GM19452 (cell line): ENCODE data around the gene RGS16.
"Not testable (repeated sequence)": the region's sequence is repeated elsewhere in the genome, so short reads cannot be mapped to it uniquely, and the experiment has no call there.

ENCODE experiments used
- ATAC-seq: cut with Tn5 transposase; IDR thresholded peaks from one replicate; pipeline ENCODE4 v1.9.1; 2021; ENCODE audit not compliant: unreplicated experiment

The RGS16 gene

DNA sequence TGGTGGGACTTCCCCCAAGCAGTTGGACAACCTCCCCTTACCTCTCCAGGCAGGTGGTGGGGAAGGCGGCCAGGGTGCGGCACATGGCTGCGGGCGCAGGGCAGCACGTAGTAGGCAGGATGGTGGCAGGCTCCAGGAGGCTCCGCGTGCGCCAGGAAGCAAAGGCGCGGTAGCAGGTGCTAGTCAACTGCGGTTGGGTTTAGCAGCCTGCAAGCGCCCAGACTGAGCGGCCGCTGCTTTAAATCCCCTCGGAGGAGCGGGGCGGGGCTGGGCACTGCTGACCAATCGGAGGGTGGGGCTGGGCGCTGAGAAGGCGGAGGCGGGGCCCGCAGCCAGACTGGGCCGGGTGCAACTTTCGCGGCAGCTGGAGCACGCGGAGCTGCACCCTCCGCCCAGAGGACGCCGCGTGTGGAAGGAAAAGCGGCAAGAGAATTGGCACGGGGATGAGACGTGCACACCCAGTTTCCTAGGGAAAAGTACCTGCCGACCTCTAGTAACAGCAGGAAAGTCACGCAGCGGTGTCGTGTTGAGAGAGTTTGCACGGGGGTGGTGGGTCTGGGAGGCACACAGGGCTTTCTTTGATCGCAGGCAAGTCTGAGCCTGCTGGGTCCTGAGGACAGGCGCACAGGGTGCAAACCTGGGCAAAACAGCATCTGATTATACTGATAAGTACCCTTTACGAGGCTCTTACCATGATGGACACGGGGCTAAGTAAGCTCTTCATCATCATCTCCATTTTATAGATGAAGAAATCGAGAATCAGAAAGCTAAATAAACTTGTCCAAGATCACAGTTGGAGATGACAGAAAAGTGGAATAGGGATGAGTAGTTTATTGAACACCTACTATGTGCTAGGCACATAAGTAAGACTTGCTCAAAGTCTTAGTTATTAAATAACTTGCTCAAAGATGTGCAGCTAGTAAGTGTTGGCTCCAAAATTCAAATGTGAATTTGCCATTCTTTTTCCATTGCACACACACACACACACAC lies at the start of gene RGS16:
RGS16 (minus strand) TSS at position 215 of the 990 bp plus-strand sequence; CDS start at position 85, 130 bp downstream.
- peak; percentile 81 for ATAC-seq

DNA sequence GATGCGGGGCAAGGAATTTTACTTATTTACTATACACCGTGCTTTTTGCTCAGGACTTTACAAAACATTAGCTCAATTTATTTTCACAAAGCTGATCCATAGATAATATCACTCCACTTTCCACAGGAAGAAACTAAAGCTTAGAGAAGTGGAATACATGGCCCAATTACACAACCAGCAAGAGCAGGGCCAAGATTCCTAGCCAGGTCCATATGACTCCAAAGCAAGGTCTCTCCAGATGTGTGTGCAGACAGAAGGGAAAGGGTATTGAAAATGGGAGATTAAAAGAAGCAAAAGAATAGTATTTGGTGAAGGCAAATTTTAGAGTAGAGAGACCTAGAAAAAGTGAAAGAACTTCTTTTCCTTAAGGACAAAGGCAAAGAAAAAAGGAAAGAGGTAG lies 49.8 kb upstream of the RGS16 start:
- ATAC-seq = no peak

- ATAC-seq = no peak
Measured at GRCh38 chr1:182652933-182653332, 48.7 kb upstream of the RGS16 start.

DNA sequence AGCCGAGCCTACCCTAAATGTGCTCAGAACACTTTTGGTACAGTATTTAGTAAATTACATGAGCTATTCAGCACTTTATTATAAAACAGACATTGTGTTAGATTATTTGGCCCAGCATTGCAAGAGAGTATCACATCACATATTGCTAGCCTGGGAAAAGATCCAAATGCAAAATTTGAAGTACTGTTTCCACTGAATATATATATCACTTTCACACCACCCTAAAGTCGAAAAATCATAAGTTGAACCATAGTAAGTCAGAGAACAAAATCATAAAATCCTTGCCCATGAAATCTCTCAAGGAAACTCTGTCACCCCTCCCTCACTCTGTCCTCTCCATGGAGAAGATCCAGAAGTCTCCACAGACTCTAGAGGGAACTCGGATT lies 47.1 kb upstream of the RGS16 start:
- ATAC-seq = no peak

GRCh38 chr1:182650678-182651338 lies 46.6 kb upstream of the RGS16 start:
- ATAC-seq = no peak

DNA sequence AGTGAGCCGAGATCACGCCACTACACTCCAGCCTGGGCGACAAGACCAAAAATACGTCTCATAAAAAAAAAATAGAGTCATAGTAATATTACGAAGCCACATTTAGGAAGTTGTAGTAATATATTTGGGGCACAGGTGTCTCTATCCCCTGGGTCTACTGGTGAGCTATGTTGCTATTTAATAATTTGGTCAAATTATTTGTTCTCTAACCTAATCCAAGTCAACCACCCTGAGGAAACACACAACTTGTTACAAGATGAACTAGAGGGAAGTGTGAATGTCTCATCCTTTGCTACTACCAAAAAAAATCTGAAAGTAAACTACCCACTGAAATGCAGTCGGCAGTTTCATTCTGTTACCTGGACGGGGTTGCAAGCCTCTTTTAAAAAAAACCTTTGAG lies 44.9 kb upstream of the RGS16 start:
- peak; percentile 47 for ATAC-seq

- no peak for ATAC-seq
Measured at GRCh38 chr1:182646739-182647138, 42.5 kb upstream of the RGS16 start.

DNA sequence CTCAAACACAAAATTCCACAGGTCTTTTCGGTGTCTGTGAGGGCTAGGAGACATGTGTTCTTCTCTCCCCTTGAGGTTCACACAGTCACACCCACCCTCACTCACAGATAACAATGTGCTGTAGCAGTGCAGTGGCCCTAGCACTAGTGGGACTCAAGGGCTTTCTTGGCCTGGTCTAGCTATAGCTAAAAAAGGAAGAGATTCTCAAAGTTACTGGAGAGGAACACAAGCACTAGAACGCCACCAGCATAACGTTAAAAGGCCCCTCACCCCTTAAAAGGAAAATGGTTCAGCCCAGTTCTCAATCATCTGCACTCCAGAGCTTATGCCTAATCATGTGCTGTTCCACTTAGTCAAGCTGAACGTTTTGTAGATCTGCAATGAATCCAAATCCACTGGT lies 40.7 kb upstream of the RGS16 start:
- ATAC-seq = no peak

GRCh38 chr1:182643699-182644098 lies 39.5 kb upstream of the RGS16 start:
- no peak for ATAC-seq

DNA sequence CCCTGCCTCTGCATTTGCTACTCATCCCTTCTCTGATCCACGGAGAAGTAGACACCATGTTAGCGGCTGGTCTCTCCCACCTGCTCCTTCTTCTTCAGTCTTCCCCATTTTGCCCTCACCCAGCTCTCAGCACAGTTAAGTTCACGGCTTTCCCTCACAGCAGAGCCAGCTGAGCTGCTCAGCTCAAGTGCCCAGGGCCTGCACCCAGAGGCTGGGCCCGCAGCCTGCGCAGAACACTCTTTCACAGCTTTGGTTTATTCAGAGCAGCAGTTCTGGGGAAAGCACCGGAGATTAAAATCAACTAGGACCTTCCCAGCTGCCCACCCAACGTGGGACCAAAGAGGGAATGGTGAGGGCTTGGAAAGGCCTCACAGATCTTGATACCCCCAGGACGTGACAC lies 38.3 kb upstream of the RGS16 start:
- no peak for ATAC-seq

DNA sequence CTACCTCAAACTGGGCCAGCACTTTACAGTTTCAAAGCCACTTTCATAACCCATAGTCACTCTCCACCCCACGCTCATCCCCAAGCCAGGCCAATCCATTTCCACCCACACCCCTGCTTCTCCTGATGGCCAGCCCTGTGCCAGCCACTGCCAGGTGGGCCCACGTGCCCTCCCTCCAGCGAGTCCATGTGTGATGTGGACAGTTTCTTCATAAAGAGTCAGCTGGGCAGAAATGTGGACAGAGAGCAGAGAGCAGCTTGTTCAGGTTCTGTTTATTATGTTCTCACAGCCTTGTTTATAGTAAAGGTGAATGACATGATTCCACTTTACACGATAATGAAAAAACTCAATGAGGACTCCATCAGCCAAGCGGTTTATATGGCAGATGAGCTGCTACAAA lies 37.4 kb upstream of the RGS16 start:
- no peak for ATAC-seq

- ATAC-seq = no peak
Measured at GRCh38 chr1:182639330-182639729, 35.1 kb upstream of the RGS16 start.

- ATAC-seq = no peak
Measured at GRCh38 chr1:182637769-182638168, 33.6 kb upstream of the RGS16 start.

DNA sequence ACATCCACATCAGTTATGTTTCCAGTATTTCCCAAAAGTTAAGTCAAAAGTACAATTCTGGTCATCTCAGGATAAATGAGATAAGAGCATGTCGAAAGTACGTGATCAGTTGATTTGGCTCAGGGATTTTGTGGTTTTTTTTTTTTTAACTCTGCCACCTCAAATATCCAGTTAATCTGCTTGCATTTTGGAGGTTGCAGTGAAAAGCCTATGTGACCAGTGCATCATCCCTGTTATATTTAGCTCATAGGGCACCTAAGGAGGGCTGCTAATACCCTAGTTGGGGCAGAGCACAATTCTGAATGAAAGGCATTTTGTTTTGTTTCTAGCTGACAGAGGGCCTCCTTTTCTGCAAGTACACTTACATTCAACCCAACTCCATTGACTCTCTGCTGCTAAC lies 31.7 kb upstream of the RGS16 start:
- no peak for ATAC-seq

- no peak for ATAC-seq
Measured at GRCh38 chr1:182634306-182635072, 30.3 kb upstream of the RGS16 start.

GRCh38 chr1:182633657-182634281 lies 29.6 kb upstream of the RGS16 start:
- no peak for ATAC-seq

- no peak for ATAC-seq
Measured at GRCh38 chr1:182633031-182633430, 28.8 kb upstream of the RGS16 start.

GRCh38 chr1:182632441-182632857 lies 28.3 kb upstream of the RGS16 start:
- ATAC-seq = not testable (repeated sequence)

DNA sequence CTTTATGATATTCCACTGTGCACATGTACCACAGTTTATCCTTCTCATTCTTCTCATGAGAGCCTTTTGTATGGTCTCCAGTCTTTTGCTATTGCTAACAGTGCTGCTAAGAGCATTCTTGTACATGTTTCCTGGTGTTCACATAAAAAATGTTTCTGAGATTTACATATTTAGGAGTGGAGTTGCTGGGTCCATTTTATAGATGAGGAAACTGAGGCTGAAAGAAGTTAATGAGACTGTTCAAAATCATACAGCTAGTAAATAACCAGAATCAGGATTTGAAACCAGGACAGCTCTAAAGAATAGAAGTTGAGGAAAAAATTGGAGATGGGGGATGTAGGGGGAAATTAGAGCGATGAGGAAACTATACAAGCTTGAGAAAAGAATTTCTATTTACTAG lies 27.8 kb upstream of the RGS16 start:
- no peak for ATAC-seq

- ATAC-seq = no peak
Measured at GRCh38 chr1:182631053-182631677, 27.0 kb upstream of the RGS16 start.
